Endothelial cell of umbilical vein (primary cell): ENCODE data around the gene PPP4C. TPM values are rescaled to one million over a fixed set of nuclear protein-coding genes. Genes with fewer than 3 reads are reported as not detected.

Experiments
- BruUV-seq: library from RNA; stranded (reverse); fragments of 400-500 nt; replicated peaks from 2 replicates; lab custom pipeline; 2021; lab: Mats Ljungman, UMichigan
- CTCF ChIA-PET: fragments of 300-600, 350-600 bp; sonication (Branson Sonifier 250); formaldehyde crosslinking; loops from one replicate; lab custom pipeline; 2021; ENCODE audit warnings: antibody characterized with exemption, inconsistent platforms; lab: Charles Lee
- POLR2A ChIA-PET: fragments of 300-600, 350-600 bp; sonication (Branson Sonifier 250); formaldehyde crosslinking; loops from one replicate; lab custom pipeline; 2021; ENCODE audit warnings: antibody characterized with exemption, inconsistent platforms; lab: Charles Lee
- DNase-seq: peaks from one replicate; pipeline ENCODE4 v3.0.0-alpha.2; 2011; ENCODE audit warnings: low read depth, low spot score
- FAIRE-seq: peaks from 2 replicates; lab custom pipeline; 2011; peaks lifted over from hg19 to GRCh38; lab: Jason Lieb, UNC
- H2AFZ ChIP-seq: 2 replicates; pipeline ENCODE4 v1.6.0; 2012; ENCODE audit warnings: low read depth, low read length, control low read depth, inconsistent platforms
- H3K27ac ChIP-seq: 2 replicates; pipeline ENCODE4 v1.5.1; 2011; ENCODE audit warnings: low read depth, mild to moderate bottlenecking, control low read depth, low read length, moderate library complexity; ENCODE audit not compliant: insufficient read depth
- H3K27me3 ChIP-seq, 2 experiments: 2 replicates each; pipeline versions ENCODE4 v1.6.0 to v1.6.1; 2011; ENCODE audit warnings: low read length in 2 of 2, mixed read lengths in 1 of 2; ENCODE audit not compliant: control insufficient read depth in 2 of 2, insufficient read depth in 2 of 2
- H3K36me3 ChIP-seq, 2 experiments: 2 replicates in 1 of 2; 3 replicates in 1 of 2; pipeline ENCODE4 v1.5.1; 2011; ENCODE audit warnings: low read length in 2 of 2, mild to moderate bottlenecking in 1 of 2, moderate library complexity in 1 of 2; ENCODE audit not compliant: control insufficient read depth in 2 of 2, insufficient read depth in 2 of 2; ENCODE audit errors: extremely low read depth in 1 of 2
- H3K4me1 ChIP-seq: 3 replicates; pipeline ENCODE4 v1.5.1; 2011; ENCODE audit warnings: mild to moderate bottlenecking, low read length; ENCODE audit not compliant: control insufficient read depth, insufficient read depth; ENCODE audit errors: extremely low read depth
- H3K4me2 ChIP-seq: 2 replicates; pipeline ENCODE4 v1.6.1; 2011; ENCODE audit warnings: low read length, control low read depth, mixed read lengths; ENCODE audit not compliant: insufficient read depth
- H3K4me3 ChIP-seq, 3 experiments: fragments of 200-600 bp in 1 of 3; sonication (generic), shearing (Covaris generic) in 1 of 3; replicated peaks in 1 of 3; 2 replicates each; pipeline ENCODE4 v1.5.1; 2011 to 2016; ENCODE audit warnings: control low read depth in 3 of 3, low read length in 3 of 3, mild to moderate bottlenecking in 2 of 3, inconsistent platforms in 1 of 3, low read depth in 1 of 3, moderate library complexity in 1 of 3; ENCODE audit not compliant: insufficient read depth in 1 of 3
- H3K79me2 ChIP-seq: 2 replicates; pipeline ENCODE4 v1.6.0; 2012; ENCODE audit warnings: low read length, inconsistent platforms; ENCODE audit not compliant: control insufficient read depth, insufficient read depth
- H3K9ac ChIP-seq: replicated peaks from 2 replicates; pipeline ENCODE3; 2011; ENCODE audit warnings: low read length, control low read depth; ENCODE audit not compliant: insufficient read depth; ENCODE audit errors: extremely low read depth
- H3K9me1 ChIP-seq: replicated peaks from 3 replicates; pipeline ENCODE4 v1.6.0; 2011; ENCODE audit warnings: mild to moderate bottlenecking, low read length; ENCODE audit not compliant: control insufficient read depth, insufficient read depth; ENCODE audit errors: extremely low read depth
- H3K9me3 ChIP-seq: replicated peaks from 2 replicates; pipeline ENCODE4 v1.5.1; 2012; ENCODE audit warnings: low read length, inconsistent platforms; ENCODE audit not compliant: control insufficient read depth, insufficient read depth
- H4K20me1 ChIP-seq: replicated peaks from 2 replicates; pipeline ENCODE3; 2011; ENCODE audit warnings: mild to moderate bottlenecking, low read length; ENCODE audit not compliant: control insufficient read depth, insufficient read depth; ENCODE audit errors: extremely low read depth
- EZH2 ChIP-seq: IDR thresholded peaks from 2 replicates; pipeline ENCODE4 v1.6.1; 2012; ENCODE audit warnings: borderline replicate concordance, low read depth, mild to moderate bottlenecking, moderate library complexity, low read length, inconsistent platforms; ENCODE audit not compliant: severe bottlenecking
- FOS ChIP-seq: IDR thresholded peaks from 2 replicates; pipeline ENCODE4 v1.6.1; 2011; ENCODE audit warnings: mild to moderate bottlenecking, low read length, moderate library complexity, borderline replicate concordance; ENCODE audit not compliant: insufficient read depth
- GATA2 ChIP-seq: IDR thresholded peaks from 2 replicates; pipeline ENCODE4 v1.7.0; 2011; ENCODE audit warnings: low read depth, mild to moderate bottlenecking, moderate library complexity, mixed read lengths, low read length; ENCODE audit not compliant: insufficient read length, insufficient read depth
- JUN ChIP-seq: IDR thresholded peaks from 2 replicates; pipeline ENCODE4 v1.6.1; 2011; ENCODE audit warnings: borderline replicate concordance, low read depth; ENCODE audit not compliant: insufficient read length, insufficient read depth
- MAX ChIP-seq: IDR thresholded peaks from 2 replicates; pipeline ENCODE4 v1.6.1; 2011; ENCODE audit not compliant: insufficient read depth, insufficient read length
- MYC ChIP-seq: IDR thresholded peaks from one replicate; pipeline ENCODE4 v1.6.1; 2011; ENCODE audit warnings: mild to moderate bottlenecking, low read depth, low read length
- POLR2A ChIP-seq: IDR thresholded peaks from 2 replicates; pipeline ENCODE4 v1.6.1; 2012; ENCODE audit warnings: low read depth, mild to moderate bottlenecking, control low read depth, low read length
- POLR2AphosphoS5 ChIP-seq: IDR thresholded peaks from 2 replicates; pipeline ENCODE4 v1.6.1; 2012; ENCODE audit warnings: low read depth, mild to moderate bottlenecking, control low read depth, low read length, moderate library complexity; ENCODE audit not compliant: insufficient read depth
- dilution Hi-C: fragments of 300-500 bp; cut with MboI; formaldehyde crosslinking; loops from one replicate; pipeline ENCODE4 v1.15.0; 2019; ENCODE audit warnings: low sequenced_read_pairs; ENCODE audit not compliant: extremely low pct_ligation_motif_present
- intact Hi-C: fragments of 100-400 bp; cut with micrococcal nuclease; formaldehyde crosslinking; loops from one replicate; pipeline ENCODE4 v1.10.0; 2022
- polyA plus RNA-seq, 4 experiments: library from polyadenylated mRNA; depleted of rRNA in 3 of 4; stranded (reverse) in 3 of 4; unstranded in 1 of 4; fragments of >200 nt; gene quantifications; 2 replicates each; pipeline versions ENCODE4 v1.2.1 to v1.2.3, GENCODE V29; 2011 to 2012; ENCODE audit warnings: missing spikeins in 1 of 4
- total RNA-seq: library from RNA; stranded (reverse); gene quantifications from 2 replicates; pipeline ENCODE4 v1.2.3, GENCODE V29; 2021
- TF ChIP-seq, protein P1 (sequence below), 2 donors: IDR thresholded peaks; 1 replicate in 1 of 2; 2 replicates in 1 of 2; pipeline ENCODE4 v1.5.1; 2011; ENCODE audit warnings: low read length in 2 of 2, mild to moderate bottlenecking in 2 of 2, moderate library complexity in 2 of 2, control low read depth in 1 of 2, inconsistent platforms in 1 of 2, low read depth in 1 of 2; ENCODE audit not compliant: insufficient read depth in 1 of 2; ENCODE audit errors: extremely low read depth in 1 of 2

Gene PPP4C
- total and polyA plus RNA-seq, 2 donors (not counting 3 experiments of a cell fraction or from before 2014, with no cell fraction given), result 167 to 327 TPM

GRCh38 chr16:30092373-30093010 lies 16.7 kb downstream of the PPP4C start:
- H2AFZ ChIP-seq, result peak overlapping the region; percentile 72
- peak overlapping the region; percentile 39 for H3K9ac ChIP-seq
- peak overlapping the region; percentile 6 to 53 (median 43) for H3K4me3 ChIP-seq
- POLR2A ChIA-PET, result interaction anchor here (0.5 to 1.7 kb wide), 8 partner anchors 16 to 119 kb away, joined by 3 to 10 read pairs (median 4); partner anchors contain the start of genes ALDOA and TAOK2
- dilution Hi-C loops, result no loop called here
- DNase-seq, result peak; percentile 94
- no peaks in the 10 kb centered on the region for H3K27me3 ChIP-seq
- peak; percentile 97 for FAIRE-seq
- intact Hi-C loops, result loop anchor here (1.0 to 10.0 kb wide), 6 partner anchors 27 to 562 kb away; partner anchors contain the start of genes ALDOA, FBRS, PRR14 and ZNF771
- TF ChIP-seq MYC (peak; percentile 59), GATA2 (no peak), MAX (peak; percentile 86), JUN (no peak), EZH2 (no peak), POLR2AphosphoS5 (peak; percentile 80), FOS (no peak), POLR2A (peak; percentile 5)
- TF ChIP-seq, protein P1, sequence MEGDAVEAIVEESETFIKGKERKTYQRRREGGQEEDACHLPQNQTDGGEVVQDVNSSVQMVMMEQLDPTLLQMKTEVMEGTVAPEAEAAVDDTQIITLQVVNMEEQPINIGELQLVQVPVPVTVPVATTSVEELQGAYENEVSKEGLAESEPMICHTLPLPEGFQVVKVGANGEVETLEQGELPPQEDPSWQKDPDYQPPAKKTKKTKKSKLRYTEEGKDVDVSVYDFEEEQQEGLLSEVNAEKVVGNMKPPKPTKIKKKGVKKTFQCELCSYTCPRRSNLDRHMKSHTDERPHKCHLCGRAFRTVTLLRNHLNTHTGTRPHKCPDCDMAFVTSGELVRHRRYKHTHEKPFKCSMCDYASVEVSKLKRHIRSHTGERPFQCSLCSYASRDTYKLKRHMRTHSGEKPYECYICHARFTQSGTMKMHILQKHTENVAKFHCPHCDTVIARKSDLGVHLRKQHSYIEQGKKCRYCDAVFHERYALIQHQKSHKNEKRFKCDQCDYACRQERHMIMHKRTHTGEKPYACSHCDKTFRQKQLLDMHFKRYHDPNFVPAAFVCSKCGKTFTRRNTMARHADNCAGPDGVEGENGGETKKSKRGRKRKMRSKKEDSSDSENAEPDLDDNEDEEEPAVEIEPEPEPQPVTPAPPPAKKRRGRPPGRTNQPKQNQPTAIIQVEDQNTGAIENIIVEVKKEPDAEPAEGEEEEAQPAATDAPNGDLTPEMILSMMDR (IDR thresholded peaks at IDR 0.05; ENCODE audit: extremely low read depth in 1 of 2, insufficient read depth in 1 of 2, low read depth in 1 of 2, low read length in 2 of 2), result peak; percentile 98 to 99
- H3K9me1 ChIP-seq, result no peaks in the 10 kb centered on the region
- CTCF ChIA-PET, result interaction anchor here (0.6 to 5.6 kb wide), 38 partner anchors 11 to 537 kb away, joined by 3 to 55 read pairs (median 7); partner anchors contain the start of genes ALDOA, CORO1A, DCTPP1 and GDPD3
- H3K79me2 ChIP-seq, result no peaks in the 10 kb centered on the region
- H3K36me3 ChIP-seq, result peaks cover 0 to 8% of the 10 kb centered on the region in 2 experiments
- peak overlapping the region; percentile 46 for H3K27ac ChIP-seq
- no peaks in the 10 kb centered on the region for H4K20me1 ChIP-seq
- H3K4me2 ChIP-seq, result peak overlapping the region; percentile 72
- H3K9me3 ChIP-seq, result peaks cover 3% of the 10 kb centered on the region
- BruUV-seq, result no TSS peak
- peaks cover 23% of the 10 kb centered on the region for H3K4me1 ChIP-seq
